GM10266 (cell line): ENCODE data around the gene LYPLA2.

ENCODE experiments used
- DNase-seq: peaks from one replicate; pipeline ENCODE4 v3.0.0; 2012; ENCODE audit errors: extremely low spot score
- CTCF ChIP-seq: IDR thresholded peaks from 2 replicates; pipeline ENCODE4 v1.5.1; 2012; ENCODE audit warnings: mild to moderate bottlenecking, low read depth; ENCODE audit not compliant: control insufficient read depth, insufficient read depth; ENCODE audit errors: missing control alignments

The LYPLA2 gene

GRCh38 chr1:23803674-23804073, 12.7 kb downstream of the LYPLA2 start:
- no peak for DNase-seq
- no peak for TF ChIP-seq CTCF

- DNase-seq, result no peak
Measured at GRCh38 chr1:23804183-23804835, 13.4 kb downstream of the LYPLA2 start.

GRCh38 chr1:23805025-23805424, 14.1 kb downstream of the LYPLA2 start:
- TF ChIP-seq CTCF, result no peak

More at GRCh38 chr1:23804183-23804835, 13.4 kb downstream of the LYPLA2 start:
- TF ChIP-seq CTCF, result no peak

GRCh38 chr1:23806280-23806679, 15.3 kb downstream of the LYPLA2 start:
- TF ChIP-seq CTCF, result no peak
- no peak for DNase-seq

More at GRCh38 chr1:23805025-23805424, 14.1 kb downstream of the LYPLA2 start:
- DNase-seq, result no peak

GRCh38 chr1:23807453-23807852, 16.5 kb downstream of the LYPLA2 start:
- no peak for TF ChIP-seq CTCF
- DNase-seq, result no peak

GRCh38 chr1:23809751-23810171, 18.8 kb downstream of the LYPLA2 start:
- TF ChIP-seq CTCF, result peak; percentile 94
- peak; percentile 82 for DNase-seq

GRCh38 chr1:23810818-23811540, 20.0 kb downstream of the LYPLA2 start:
- peak; percentile 70 for DNase-seq
- peak; percentile 81 for TF ChIP-seq CTCF
